Subcutaneous abdominal adipose tissue (tissue), 5 donors: Measurements from ENCODE around the gene GPR87.

Experiments used
- H3K27ac ChIP-seq: one replicate; pipeline ENCODE4 v1.7.0; 2013; ENCODE audit warnings: low read depth, mild to moderate bottlenecking, inconsistent platforms, low read length, moderate library complexity
- H3K27me3 ChIP-seq, 5 donors: one replicate each; pipeline ENCODE4 v1.7.0; 2013; ENCODE audit warnings: low read length in 5 of 5, inconsistent platforms in 1 of 5; ENCODE audit not compliant: control insufficient read depth in 5 of 5, insufficient read depth in 4 of 5
- H3K36me3 ChIP-seq, 5 donors: one replicate each; pipeline ENCODE4 v1.7.0; 2013; ENCODE audit warnings: low read length in 5 of 5; ENCODE audit not compliant: control insufficient read depth in 5 of 5, insufficient read depth in 5 of 5
- H3K4me1 ChIP-seq, 5 donors: one replicate each; pipeline ENCODE4 v1.7.0; 2013; ENCODE audit warnings: low read length in 5 of 5, mild to moderate bottlenecking in 3 of 5, moderate library complexity in 1 of 5; ENCODE audit not compliant: control insufficient read depth in 5 of 5, insufficient read depth in 5 of 5
- H3K4me3 ChIP-seq, 5 donors: one replicate each; pipeline ENCODE4 v1.7.0; 2013; ENCODE audit warnings: low read length in 5 of 5, low read depth in 1 of 5
- H3K9ac ChIP-seq, 5 donors: one replicate each; pipeline ENCODE4 v1.7.0; 2013; ENCODE audit warnings: low read length in 5 of 5, mild to moderate bottlenecking in 4 of 5, moderate library complexity in 3 of 5
- H3K9me3 ChIP-seq, 5 donors: one replicate each; pipeline ENCODE4 v1.7.0; 2013; ENCODE audit warnings: low read length in 5 of 5; ENCODE audit not compliant: control insufficient read depth in 5 of 5
- donor health status: healthy.
- donor health status: healthy.
- donor health status: healthy.
- donor health status: healthy.
- donor health status: healthy.

The GPR87 gene

DNA sequence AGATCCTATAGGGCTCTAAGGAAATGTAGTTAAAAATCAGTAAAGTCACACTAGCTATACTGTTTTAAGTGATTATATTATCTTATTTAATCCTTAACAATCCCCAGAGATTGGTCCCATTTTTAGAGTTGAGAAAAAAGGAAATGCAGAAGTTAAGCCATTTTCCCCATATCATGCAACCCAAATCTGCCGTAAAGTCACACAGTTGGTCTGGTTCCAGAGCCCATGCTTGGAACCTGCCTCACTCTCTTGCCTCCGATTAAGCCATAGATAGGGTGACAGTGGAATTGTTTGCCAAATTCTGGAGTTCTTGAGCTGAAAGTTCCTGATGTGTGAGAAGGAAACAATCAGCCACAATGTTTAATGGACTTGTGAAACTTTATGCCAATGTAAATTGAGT lies 15.1 kb upstream of the GPR87 start:
- Histone ChIP-seq H3K27me3 (no peaks in the 10 kb centered on the region), H3K9ac (no peak overlapping the region), H3K4me3 (no peak overlapping the region), H3K4me1 (peaks cover 0 to 36% (median 25%) of the 10 kb centered on the region in 5 donors), H3K27ac (no peak overlapping the region), H3K36me3 (no peaks in the 10 kb centered on the region), H3K9me3 (no peaks in the 10 kb centered on the region)

GRCh38 chr3:151330899-151331298 lies 14.3 kb upstream of the GPR87 start:
- peaks cover 0 to 36% (median 25%) of the 10 kb centered on the region in 5 donors for H3K4me1 ChIP-seq
- peak overlapping the region; percentile 45 for H3K27ac ChIP-seq
- H3K4me3 ChIP-seq, result no peak overlapping the region
- no peaks in the 10 kb centered on the region for H3K27me3 ChIP-seq
- peak overlapping the region in 1 of 5 donors; percentile 56 for H3K9ac ChIP-seq
- H3K9me3 ChIP-seq, result no peaks in the 10 kb centered on the region
- no peaks in the 10 kb centered on the region for H3K36me3 ChIP-seq

DNA sequence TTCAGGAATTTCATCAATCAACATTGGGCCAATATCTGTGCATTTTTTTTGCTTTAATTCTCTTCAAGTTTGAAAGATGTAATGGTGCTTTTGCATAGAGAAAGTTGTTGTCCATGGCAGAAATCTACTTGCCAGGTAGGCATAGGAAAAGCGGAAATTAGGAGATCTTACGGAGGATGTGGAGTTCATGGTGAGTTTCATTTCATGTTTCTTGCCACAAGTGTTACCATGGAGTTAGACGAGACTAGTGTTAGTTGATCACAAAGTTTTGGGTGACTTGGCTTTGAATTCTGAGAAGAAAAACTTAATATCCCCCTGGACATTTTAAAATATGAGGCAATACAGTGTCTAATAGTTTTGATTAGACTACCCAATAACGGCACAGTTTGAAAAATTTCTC lies 13.8 kb upstream of the GPR87 start:
- no peaks in the 10 kb centered on the region for H3K9me3 ChIP-seq
- H3K27ac ChIP-seq, result peak overlapping the region; percentile 2
- H3K4me3 ChIP-seq, result no peak overlapping the region
- no peaks in the 10 kb centered on the region for H3K27me3 ChIP-seq
- H3K4me1 ChIP-seq, result peaks cover 0 to 36% (median 25%) of the 10 kb centered on the region in 5 donors
- no peak overlapping the region for H3K9ac ChIP-seq
- H3K36me3 ChIP-seq, result no peaks in the 10 kb centered on the region

DNA sequence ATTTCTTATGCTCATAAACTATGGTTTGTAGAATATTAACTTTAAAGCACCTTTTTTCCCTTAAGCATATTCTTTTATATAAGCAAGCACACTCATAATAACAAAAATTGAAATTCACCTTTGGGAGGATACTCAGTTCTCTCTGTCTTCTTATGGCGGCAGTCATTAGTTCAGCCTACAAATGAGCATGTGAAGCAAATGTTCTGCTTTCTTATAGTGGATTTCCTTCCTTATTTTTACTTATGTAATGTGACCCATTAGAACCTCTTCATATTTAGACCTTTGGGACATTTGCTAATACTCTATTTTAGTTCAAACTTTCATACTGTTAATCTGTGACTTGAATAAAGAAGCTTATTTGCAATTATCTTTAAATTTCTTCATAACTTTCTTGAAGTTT lies 12.7 kb upstream of the GPR87 start, which contains the start of gene P2RY13:
Gene P2RY13, minus strand, starts transcription at position 187 of the 400 bp plus-strand sequence. Its CDS starts 21 bp downstream, at position 166.
- Histone ChIP-seq H3K27me3 (no peaks in the 10 kb centered on the region), H3K27ac (peak within 1 kb of the TSS; percentile 47), H3K9me3 (no peaks in the 10 kb centered on the region), H3K36me3 (no peaks in the 10 kb centered on the region), H3K4me1 (peaks cover 0 to 36% (median 25%) of the 10 kb centered on the region in 5 donors), H3K9ac (peak within 1 kb of the TSS in 2 of 5 donors; percentile 9 to 70), H3K4me3 (peak within 1 kb of the TSS; percentile 34 to 61 (median 49))

DNA sequence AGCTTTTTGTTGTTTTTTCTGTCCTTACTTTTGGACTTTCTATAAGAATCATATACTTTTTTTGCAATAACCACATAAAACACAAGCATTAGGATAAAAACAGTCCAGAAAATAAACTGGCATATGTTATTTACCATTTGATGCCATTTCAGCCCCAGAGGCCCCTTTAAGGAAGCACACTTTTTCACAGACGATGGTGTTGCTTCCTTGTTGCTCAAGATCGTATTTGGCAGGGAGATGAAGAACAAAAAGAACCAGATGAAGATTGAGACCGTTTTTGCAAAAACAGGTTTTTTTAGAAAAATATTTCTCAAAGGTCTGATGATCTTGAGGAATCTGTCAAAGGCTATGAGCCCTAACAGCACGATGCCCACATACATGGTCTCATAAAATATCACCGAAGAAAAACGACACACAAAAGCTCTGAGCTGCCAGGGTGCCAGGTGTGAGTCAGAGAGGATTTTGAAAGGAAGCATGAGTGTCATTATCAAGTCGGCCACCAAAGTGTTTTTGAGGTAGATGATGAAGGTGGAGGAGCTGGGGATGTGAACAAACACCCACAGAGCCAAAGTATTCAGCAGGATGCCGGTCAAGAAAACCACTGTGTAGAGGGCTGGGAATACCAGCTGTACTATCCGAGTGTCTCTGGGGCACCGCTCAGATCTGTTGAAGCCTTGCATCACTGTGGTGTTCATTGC lies 11.8 kb upstream of the GPR87 start:
- H3K4me1 ChIP-seq, result peaks cover 0 to 36% (median 25%) of the 10 kb centered on the region in 5 donors
- peak overlapping the region in 2 of 5 donors; percentile 9 to 70 for H3K9ac ChIP-seq
- no peaks in the 10 kb centered on the region for H3K9me3 ChIP-seq
- H3K4me3 ChIP-seq, result peak overlapping the region; percentile 34 to 61 (median 49)
- no peaks in the 10 kb centered on the region for H3K27me3 ChIP-seq
- H3K27ac ChIP-seq, result peak overlapping the region; percentile 47
- H3K36me3 ChIP-seq, result no peaks in the 10 kb centered on the region

DNA sequence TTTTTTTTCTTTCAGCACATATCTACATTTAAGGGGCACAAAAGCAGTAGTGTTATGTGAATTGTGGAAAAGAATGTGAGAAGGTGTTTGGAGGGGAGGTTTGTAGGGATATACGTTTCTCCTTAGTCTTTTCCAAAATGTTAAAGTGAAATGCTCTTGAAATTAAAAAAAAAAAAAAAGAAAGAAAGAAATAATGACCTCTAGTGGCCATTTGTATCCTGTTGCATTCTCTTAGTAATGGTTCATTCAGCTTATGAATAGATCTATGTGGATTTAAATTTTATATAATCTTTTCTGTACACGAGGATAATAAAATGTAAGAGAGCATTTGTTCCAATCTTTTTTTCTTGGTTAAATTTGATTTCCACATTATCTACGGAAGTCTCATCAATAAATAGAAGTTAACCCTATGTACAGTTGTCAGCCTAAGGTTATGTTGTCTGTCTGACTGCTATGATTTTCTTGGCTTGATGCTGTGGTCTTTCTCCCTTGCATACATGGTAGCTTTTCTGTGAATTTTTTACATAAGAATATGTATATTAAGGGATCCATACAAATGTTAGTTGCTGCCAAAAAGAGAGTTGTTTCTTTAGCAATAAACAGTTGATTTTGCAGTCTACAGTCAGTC lies 11.1 kb upstream of the GPR87 start:
- Histone ChIP-seq H3K27me3 (no peaks in the 10 kb centered on the region), H3K9me3 (no peaks in the 10 kb centered on the region), H3K9ac (peak overlapping the region in 2 of 5 donors; percentile 8 to 70), H3K27ac (peak overlapping the region; percentile 47), H3K36me3 (no peaks in the 10 kb centered on the region), H3K4me1 (peaks cover 0 to 36% (median 25%) of the 10 kb centered on the region in 5 donors), H3K4me3 (peak overlapping the region; percentile 34 to 61 (median 49))

DNA sequence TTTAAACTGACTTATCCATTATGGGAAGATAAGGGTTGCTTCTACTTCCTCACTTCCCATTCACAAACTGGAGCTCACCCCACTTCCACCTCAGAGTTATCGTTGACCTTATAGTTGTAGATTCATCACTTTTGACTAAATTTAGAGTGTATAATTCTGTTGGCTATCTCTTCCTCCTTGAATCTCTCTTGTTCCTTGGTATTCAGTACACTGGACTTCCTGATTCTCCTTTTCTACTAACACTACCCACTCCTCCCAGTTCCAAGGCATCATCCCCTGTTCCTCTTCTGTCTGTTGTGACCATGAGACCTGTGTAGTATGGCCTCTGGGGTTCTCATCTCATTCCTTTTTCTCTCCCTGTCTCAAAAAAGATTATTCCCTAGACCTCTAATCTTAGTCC lies 5.9 kb upstream of the GPR87 start:
- no peak overlapping the region for H3K27ac ChIP-seq
- peaks cover 0 to 28% (median 13%) of the 10 kb centered on the region in 5 donors for H3K4me1 ChIP-seq
- H3K27me3 ChIP-seq, result no peaks in the 10 kb centered on the region
- no peaks in the 10 kb centered on the region for H3K9me3 ChIP-seq
- no peaks in the 10 kb centered on the region for H3K36me3 ChIP-seq
- no peak overlapping the region for H3K9ac ChIP-seq
- H3K4me3 ChIP-seq, result no peak overlapping the region

DNA sequence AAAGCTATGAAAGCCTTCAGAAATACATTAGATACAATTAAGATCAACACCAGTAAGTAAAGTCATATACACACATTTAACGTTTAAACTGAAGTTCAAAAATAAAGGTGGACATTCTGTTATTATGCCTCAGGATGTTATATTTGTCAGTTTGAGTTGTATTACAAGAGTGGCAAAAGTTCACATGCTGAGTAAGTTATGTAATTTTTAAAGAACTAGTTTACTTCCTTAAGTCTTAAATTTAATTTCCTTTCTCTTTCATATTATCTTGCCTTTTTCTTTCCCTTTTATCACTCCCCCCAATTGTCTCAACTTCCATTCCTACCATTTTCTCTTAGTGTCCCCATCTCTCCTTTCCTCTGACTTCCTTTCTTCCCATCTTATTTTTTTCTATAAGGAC lies 4.9 kb upstream of the GPR87 start:
- H3K36me3 ChIP-seq, result no peaks in the 10 kb centered on the region
- H3K27me3 ChIP-seq, result no peaks in the 10 kb centered on the region
- H3K9me3 ChIP-seq, result no peaks in the 10 kb centered on the region
- peaks cover 0 to 22% (median 13%) of the 10 kb centered on the region in 5 donors for H3K4me1 ChIP-seq
- no peak overlapping the region for H3K9ac ChIP-seq
- H3K4me3 ChIP-seq, result no peak overlapping the region
- H3K27ac ChIP-seq, result no peak overlapping the region

GRCh38 chr3:151320131-151320530 lies 3.5 kb upstream of the GPR87 start:
- Histone ChIP-seq H3K4me3 (no peak overlapping the region), H3K9ac (no peak overlapping the region), H3K9me3 (no peaks in the 10 kb centered on the region), H3K4me1 (peaks cover 0 to 22% (median 13%) of the 10 kb centered on the region in 5 donors), H3K27me3 (no peaks in the 10 kb centered on the region), H3K27ac (no peak overlapping the region), H3K36me3 (no peaks in the 10 kb centered on the region)

- Histone ChIP-seq H3K27me3 (no peaks in the 10 kb centered on the region), H3K4me3 (no peak overlapping the region), H3K4me1 (peaks cover 0 to 22% (median 13%) of the 10 kb centered on the region in 5 donors), H3K36me3 (no peaks in the 10 kb centered on the region), H3K9ac (no peak overlapping the region), H3K27ac (no peak overlapping the region), H3K9me3 (no peaks in the 10 kb centered on the region)
These were observed 3.0 kb upstream of the GPR87 start for GRCh38 chr3:151319628-151320027.
